PFSK-1 (cell line): ENCODE data around the gene MEPCE.

Experiments used
- FOXP2 ChIP-seq: optimal IDR thresholded peaks from 2 replicates; pipeline ENCODE3; 2011; ENCODE audit warnings: borderline replicate concordance, control low read depth, inconsistent platforms; ENCODE audit not compliant: insufficient read depth; ENCODE audit errors: extremely low read length, extremely low read depth
- POLR2AphosphoS5 ChIP-seq: IDR thresholded peaks from 2 replicates; pipeline ENCODE4 v1.6.1; 2012; ENCODE audit warnings: low read depth, mild to moderate bottlenecking, control low read depth, low read length, moderate library complexity
- SIN3A ChIP-seq: IDR thresholded peaks from 2 replicates; pipeline ENCODE4 v1.6.1; 2012; ENCODE audit warnings: mild to moderate bottlenecking, low read length, moderate library complexity, borderline replicate concordance; ENCODE audit not compliant: insufficient read depth
- TAF1 ChIP-seq: IDR thresholded peaks from 2 replicates; pipeline ENCODE4 v1.6.1; 2012; ENCODE audit warnings: low read length, control low read depth, borderline replicate concordance; ENCODE audit not compliant: insufficient read depth
- TF ChIP-seq, protein P1 (sequence below), 2 experiments: IDR thresholded peaks; 2 replicates each; pipeline versions ENCODE4 v1.6.1 to v1.8.0; 2011 to 2012; ENCODE audit warnings: low read depth in 2 of 2, low read length in 2 of 2, control low read depth in 1 of 2, inconsistent platforms in 1 of 2, mild to moderate bottlenecking in 1 of 2, moderate library complexity in 1 of 2; ENCODE audit not compliant: insufficient read depth in 1 of 2

GRCh38 chr7:100449190-100449795 lies 19.7 kb downstream of the MEPCE start:
- TF ChIP-seq TAF1 (no peak), POLR2AphosphoS5 (no peak), SIN3A (no peak), FOXP2 (no peak)
- TF ChIP-seq, protein P1, sequence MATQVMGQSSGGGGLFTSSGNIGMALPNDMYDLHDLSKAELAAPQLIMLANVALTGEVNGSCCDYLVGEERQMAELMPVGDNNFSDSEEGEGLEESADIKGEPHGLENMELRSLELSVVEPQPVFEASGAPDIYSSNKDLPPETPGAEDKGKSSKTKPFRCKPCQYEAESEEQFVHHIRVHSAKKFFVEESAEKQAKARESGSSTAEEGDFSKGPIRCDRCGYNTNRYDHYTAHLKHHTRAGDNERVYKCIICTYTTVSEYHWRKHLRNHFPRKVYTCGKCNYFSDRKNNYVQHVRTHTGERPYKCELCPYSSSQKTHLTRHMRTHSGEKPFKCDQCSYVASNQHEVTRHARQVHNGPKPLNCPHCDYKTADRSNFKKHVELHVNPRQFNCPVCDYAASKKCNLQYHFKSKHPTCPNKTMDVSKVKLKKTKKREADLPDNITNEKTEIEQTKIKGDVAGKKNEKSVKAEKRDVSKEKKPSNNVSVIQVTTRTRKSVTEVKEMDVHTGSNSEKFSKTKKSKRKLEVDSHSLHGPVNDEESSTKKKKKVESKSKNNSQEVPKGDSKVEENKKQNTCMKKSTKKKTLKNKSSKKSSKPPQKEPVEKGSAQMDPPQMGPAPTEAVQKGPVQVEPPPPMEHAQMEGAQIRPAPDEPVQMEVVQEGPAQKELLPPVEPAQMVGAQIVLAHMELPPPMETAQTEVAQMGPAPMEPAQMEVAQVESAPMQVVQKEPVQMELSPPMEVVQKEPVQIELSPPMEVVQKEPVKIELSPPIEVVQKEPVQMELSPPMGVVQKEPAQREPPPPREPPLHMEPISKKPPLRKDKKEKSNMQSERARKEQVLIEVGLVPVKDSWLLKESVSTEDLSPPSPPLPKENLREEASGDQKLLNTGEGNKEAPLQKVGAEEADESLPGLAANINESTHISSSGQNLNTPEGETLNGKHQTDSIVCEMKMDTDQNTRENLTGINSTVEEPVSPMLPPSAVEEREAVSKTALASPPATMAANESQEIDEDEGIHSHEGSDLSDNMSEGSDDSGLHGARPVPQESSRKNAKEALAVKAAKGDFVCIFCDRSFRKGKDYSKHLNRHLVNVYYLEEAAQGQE (IDR thresholded peaks at IDR 0.05; ENCODE audit: insufficient read depth in 1 of 2, low read depth in 2 of 2, low read length in 2 of 2): no peak
